ENCODE measurements around the gene HSD11B2. TPM values are rescaled to one million over a fixed set of nuclear protein-coding genes. Genes with fewer than 3 reads are reported as not detected.

HSD11B2 gene
- total RNA-seq, 3 donors from 2014 or later, result 3.9 to 6.1 (median 5.2) TPM

GRCh38 chr16:67456391-67457081 is 25.6 kb downstream of the HSD11B2 start:
- H3K4me1 Mint-ChIP-seq (ENCODE audit: low read depth), result peaks cover 14% of the 10 kb centered on the region
- H3K9me3 Mint-ChIP-seq, result no peaks in the 10 kb centered on the region
- ATAC-seq, result no peak
- H3K4me3 Mint-ChIP-seq, result no peak overlapping the region
- no peaks in the 10 kb centered on the region for H3K27me3 Mint-ChIP-seq (ENCODE audit: low read depth)
- DNase-seq, result no peak
- peaks cover 5% of the 10 kb centered on the region for H3K36me3 Mint-ChIP-seq (ENCODE audit: insufficient read depth)

- Mint-ChIP-seq H3K4me1 (ENCODE audit: low read depth) (peaks cover 14% of the 10 kb centered on the region), H3K27me3 (ENCODE audit: low read depth) (no peaks in the 10 kb centered on the region), H3K36me3 (ENCODE audit: insufficient read depth) (peaks cover 5% of the 10 kb centered on the region), H3K9me3 (no peaks in the 10 kb centered on the region), H3K4me3 (no peak overlapping the region)
- DNase-seq (no peak), ATAC-seq (no peak)
These were observed 26.7 kb downstream of the HSD11B2 start for GRCh38 chr16:67457611-67458010.

GRCh38 chr16:67458121-67458641 is 27.3 kb downstream of the HSD11B2 start:
- ATAC-seq (no peak), DNase-seq (no peak)
- peaks cover 14% of the 10 kb centered on the region for H3K4me1 Mint-ChIP-seq (ENCODE audit: low read depth)
- no peak overlapping the region for H3K4me3 Mint-ChIP-seq
- H3K36me3 Mint-ChIP-seq (ENCODE audit: insufficient read depth), result peaks cover 1% of the 10 kb centered on the region
- no peaks in the 10 kb centered on the region for H3K9me3 Mint-ChIP-seq
- H3K27me3 Mint-ChIP-seq (ENCODE audit: low read depth), result no peaks in the 10 kb centered on the region

GRCh38 chr16:67459066-67459860 is 28.3 kb downstream of the HSD11B2 start:
- no peaks in the 10 kb centered on the region for H3K27me3 Mint-ChIP-seq (ENCODE audit: low read depth)
- ATAC-seq (no peak), DNase-seq (no peak)
- peaks cover 12% of the 10 kb centered on the region for H3K4me1 Mint-ChIP-seq (ENCODE audit: low read depth)
- peaks cover 2% of the 10 kb centered on the region for H3K36me3 Mint-ChIP-seq (ENCODE audit: insufficient read depth)
- H3K4me3 Mint-ChIP-seq, result no peak overlapping the region
- H3K9me3 Mint-ChIP-seq, result no peaks in the 10 kb centered on the region

GRCh38 chr16:67459861-67460150 is 28.9 kb downstream of the HSD11B2 start:
- no peak for ATAC-seq
- Mint-ChIP-seq H3K9me3 (no peaks in the 10 kb centered on the region), H3K36me3 (ENCODE audit: insufficient read depth) (peaks cover 2% of the 10 kb centered on the region), H3K4me3 (no peak overlapping the region), H3K4me1 (ENCODE audit: low read depth) (peaks cover 12% of the 10 kb centered on the region), H3K27me3 (ENCODE audit: low read depth) (no peaks in the 10 kb centered on the region)
- DNase-seq, result no peak

GRCh38 chr16:67460168-67460567 is 29.2 kb downstream of the HSD11B2 start:
- no peaks in the 10 kb centered on the region for H3K9me3 Mint-ChIP-seq
- H3K4me1 Mint-ChIP-seq (ENCODE audit: low read depth), result peaks cover 12% of the 10 kb centered on the region
- ATAC-seq (no peak), DNase-seq (no peak)
- H3K4me3 Mint-ChIP-seq, result no peak overlapping the region
- H3K36me3 Mint-ChIP-seq (ENCODE audit: insufficient read depth), result peaks cover 2% of the 10 kb centered on the region
- H3K27me3 Mint-ChIP-seq (ENCODE audit: low read depth), result no peaks in the 10 kb centered on the region

- H3K4me3 Mint-ChIP-seq, result no peak overlapping the region
- H3K27me3 Mint-ChIP-seq (ENCODE audit: low read depth), result no peaks in the 10 kb centered on the region
- no peaks in the 10 kb centered on the region for H3K9me3 Mint-ChIP-seq
- DNase-seq (no peak), ATAC-seq (no peak)
- H3K36me3 Mint-ChIP-seq (ENCODE audit: insufficient read depth), result peaks cover 2% of the 10 kb centered on the region
- H3K4me1 Mint-ChIP-seq (ENCODE audit: low read depth), result peaks cover 17% of the 10 kb centered on the region
These were observed 30.0 kb downstream of the HSD11B2 start for GRCh38 chr16:67460961-67461360.

- Mint-ChIP-seq H3K4me3 (no peak overlapping the region), H3K36me3 (ENCODE audit: insufficient read depth) (peaks cover 2% of the 10 kb centered on the region), H3K9me3 (no peaks in the 10 kb centered on the region), H3K4me1 (ENCODE audit: low read depth) (peaks cover 15% of the 10 kb centered on the region), H3K27me3 (ENCODE audit: low read depth) (no peaks in the 10 kb centered on the region)
- ATAC-seq, result no peak
- DNase-seq, result no peak
These were observed 30.8 kb downstream of the HSD11B2 start for GRCh38 chr16:67461600-67462278.

GRCh38 chr16:67462279-67462655 is 31.3 kb downstream of the HSD11B2 start:
- ATAC-seq, result no peak
- no peak for DNase-seq
- H3K4me3 Mint-ChIP-seq, result no peak overlapping the region
- H3K9me3 Mint-ChIP-seq, result no peaks in the 10 kb centered on the region
- peaks cover 12% of the 10 kb centered on the region for H3K4me1 Mint-ChIP-seq (ENCODE audit: low read depth)
- H3K36me3 Mint-ChIP-seq (ENCODE audit: insufficient read depth), result peaks cover 2% of the 10 kb centered on the region
- no peaks in the 10 kb centered on the region for H3K27me3 Mint-ChIP-seq (ENCODE audit: low read depth)

GRCh38 chr16:67463059-67463458 is 32.1 kb downstream of the HSD11B2 start:
- H3K4me3 Mint-ChIP-seq, result no peak overlapping the region
- peaks cover 16% of the 10 kb centered on the region for H3K4me1 Mint-ChIP-seq (ENCODE audit: low read depth)
- ATAC-seq (no peak), DNase-seq (no peak)
- H3K36me3 Mint-ChIP-seq (ENCODE audit: insufficient read depth), result peaks cover 2% of the 10 kb centered on the region
- no peaks in the 10 kb centered on the region for H3K27me3 Mint-ChIP-seq (ENCODE audit: low read depth)
- no peaks in the 10 kb centered on the region for H3K9me3 Mint-ChIP-seq

GRCh38 chr16:67463691-67464090 is 32.8 kb downstream of the HSD11B2 start:
- peaks cover 21% of the 10 kb centered on the region for H3K4me1 Mint-ChIP-seq (ENCODE audit: low read depth)
- H3K9me3 Mint-ChIP-seq, result no peaks in the 10 kb centered on the region
- ATAC-seq (no peak), DNase-seq (no peak)
- H3K27me3 Mint-ChIP-seq (ENCODE audit: low read depth), result no peaks in the 10 kb centered on the region
- no peak overlapping the region for H3K4me3 Mint-ChIP-seq
- peaks cover 2% of the 10 kb centered on the region for H3K36me3 Mint-ChIP-seq (ENCODE audit: insufficient read depth)

- Mint-ChIP-seq H3K36me3 (ENCODE audit: insufficient read depth) (peaks cover 2% of the 10 kb centered on the region), H3K9me3 (no peaks in the 10 kb centered on the region), H3K27me3 (ENCODE audit: low read depth) (no peaks in the 10 kb centered on the region), H3K4me3 (no peak overlapping the region), H3K4me1 (ENCODE audit: low read depth) (peaks cover 23% of the 10 kb centered on the region)
- no peak for DNase-seq
- ATAC-seq, result no peak
These were observed 33.6 kb downstream of the HSD11B2 start for GRCh38 chr16:67464565-67464964.

- Mint-ChIP-seq H3K9me3 (no peaks in the 10 kb centered on the region), H3K4me3 (no peak overlapping the region), H3K4me1 (ENCODE audit: low read depth) (peaks cover 30% of the 10 kb centered on the region), H3K36me3 (ENCODE audit: insufficient read depth) (peaks cover 2% of the 10 kb centered on the region), H3K27me3 (ENCODE audit: low read depth) (no peaks in the 10 kb centered on the region)
- no peak for DNase-seq
- ATAC-seq, result no peak
These were observed 35.7 kb downstream of the HSD11B2 start for GRCh38 chr16:67466581-67466980.

- Mint-ChIP-seq H3K9me3 (no peaks in the 10 kb centered on the region), H3K4me1 (ENCODE audit: low read depth) (peaks cover 38% of the 10 kb centered on the region), H3K27me3 (ENCODE audit: low read depth) (no peaks in the 10 kb centered on the region), H3K4me3 (no peak overlapping the region), H3K36me3 (ENCODE audit: insufficient read depth) (peaks cover 4% of the 10 kb centered on the region)
- DNase-seq (no peak), ATAC-seq (no peak)
These were observed 37.8 kb downstream of the HSD11B2 start for GRCh38 chr16:67468731-67469130.
